H9 (cell line): ENCODE data around the gene PRRX1. TPM values are rescaled to one million over a fixed set of nuclear protein-coding genes. Genes with fewer than 3 reads are reported as not detected.

Experiments
- DNase-seq: peaks from one replicate; pipeline ENCODE4 v3.0.0-alpha.2; 2017
- H2AFZ ChIP-seq: one replicate; pipeline ENCODE4 v1.6.1; 2013; ENCODE audit warnings: mild to moderate bottlenecking, low read length, control low read depth, moderate library complexity
- H2AK5ac ChIP-seq: 2 replicates; pipeline ENCODE4 v1.6.1; 2013; ENCODE audit warnings: low read length, control low read depth, mixed read lengths; ENCODE audit not compliant: insufficient read length
- H2BK120ac ChIP-seq: one replicate; pipeline ENCODE4 v1.6.1; 2013; ENCODE audit warnings: low read depth, mild to moderate bottlenecking, low read length, control low read depth, inconsistent platforms; ENCODE audit not compliant: poor library complexity, severe bottlenecking
- H2BK12ac ChIP-seq: 2 replicates; pipeline ENCODE4 v1.6.1; 2013; ENCODE audit warnings: low read length, control low read depth, mixed read lengths, low read depth; ENCODE audit not compliant: insufficient read length
- H2BK15ac ChIP-seq: 2 replicates; pipeline ENCODE4 v1.6.1; 2013; ENCODE audit warnings: low read depth, low read length, control low read depth
- H2BK20ac ChIP-seq: one replicate; pipeline ENCODE4 v1.6.1; 2013; ENCODE audit warnings: low read depth, mild to moderate bottlenecking, low read length, control low read depth, inconsistent platforms; ENCODE audit not compliant: poor library complexity, severe bottlenecking
- H2BK5ac ChIP-seq: 2 replicates; pipeline ENCODE4 v1.6.1; 2013; ENCODE audit warnings: low read length, control low read depth, mixed read lengths; ENCODE audit not compliant: insufficient read length
- H3K14ac ChIP-seq: 2 replicates; pipeline ENCODE4 v1.6.1; 2013; ENCODE audit warnings: low read length, control low read depth; ENCODE audit not compliant: insufficient read depth
- H3K18ac ChIP-seq: 2 replicates; pipeline ENCODE4 v1.6.1; 2013; ENCODE audit warnings: low read depth, mild to moderate bottlenecking, mixed read lengths, low read length, control low read depth; ENCODE audit not compliant: insufficient read length
- H3K23ac ChIP-seq: 2 replicates; pipeline ENCODE4 v1.6.1; 2013; ENCODE audit warnings: low read length, control low read depth, mixed read lengths, low read depth; ENCODE audit not compliant: insufficient read length
- H3K23me2 ChIP-seq: 2 replicates; pipeline ENCODE4 v1.6.1; 2013; ENCODE audit warnings: low read depth, mild to moderate bottlenecking, mixed read lengths, low read length, control low read depth; ENCODE audit not compliant: insufficient read length, poor library complexity, severe bottlenecking
- H3K27ac ChIP-seq: 2 replicates; pipeline ENCODE4 v1.5.1; 2013; ENCODE audit warnings: low read length, control low read depth, mixed read lengths, low read depth; ENCODE audit not compliant: insufficient read length
- H3K27me3 ChIP-seq: 2 replicates; pipeline ENCODE4 v1.6.1; 2013; ENCODE audit warnings: low read length, control low read depth, inconsistent platforms; ENCODE audit not compliant: insufficient read depth
- H3K4ac ChIP-seq: 2 replicates; pipeline ENCODE4 v1.6.1; 2013; ENCODE audit warnings: low read depth, mild to moderate bottlenecking, control low read depth, inconsistent platforms, low read length, moderate library complexity
- H3K4me1 ChIP-seq: 2 replicates; pipeline ENCODE4 v1.6.1; 2013; ENCODE audit warnings: low read length, control low read depth, inconsistent platforms; ENCODE audit not compliant: insufficient read depth
- H3K4me2 ChIP-seq: 2 replicates; pipeline ENCODE4 v1.6.1; 2013; ENCODE audit warnings: low read length, control low read depth, mixed read lengths; ENCODE audit not compliant: insufficient read length, insufficient read depth
- H3K56ac ChIP-seq: 2 replicates; pipeline ENCODE4 v1.6.1; 2013; ENCODE audit warnings: low read depth, mild to moderate bottlenecking, mixed read lengths, low read length, control low read depth; ENCODE audit not compliant: insufficient read length
- H3K79me1 ChIP-seq: 2 replicates; pipeline ENCODE4 v1.6.1; 2013; ENCODE audit warnings: low read depth, mild to moderate bottlenecking, moderate library complexity, low read length, control low read depth, inconsistent platforms; ENCODE audit not compliant: insufficient read depth, poor library complexity, severe bottlenecking
- H3K79me2 ChIP-seq: 2 replicates; pipeline ENCODE4 v1.6.1; 2013; ENCODE audit warnings: low read length, control low read depth, inconsistent platforms; ENCODE audit not compliant: insufficient read depth
- H3K9ac ChIP-seq: 2 replicates; pipeline ENCODE4 v1.6.1; 2013; ENCODE audit warnings: low read length, control low read depth, mixed read lengths; ENCODE audit not compliant: insufficient read length; ENCODE audit errors: extremely low read depth
- H3K9me3 ChIP-seq: one replicate; pipeline ENCODE4 v1.6.1; 2013; ENCODE audit warnings: low read depth, low read length, inconsistent platforms; ENCODE audit not compliant: control insufficient read depth
- H3T11ph ChIP-seq: one replicate; pipeline ENCODE4 v1.6.1; 2013; ENCODE audit warnings: mild to moderate bottlenecking, low read length, control low read depth, inconsistent platforms
- H4K20me1 ChIP-seq: one replicate; pipeline ENCODE4 v1.6.1; 2013; ENCODE audit not compliant: control insufficient read depth, insufficient read length, insufficient read depth
- H4K5ac ChIP-seq: 2 replicates; pipeline ENCODE4 v1.6.1; 2013; ENCODE audit warnings: low read depth, mild to moderate bottlenecking, mixed read lengths, low read length, control low read depth; ENCODE audit not compliant: insufficient read length
- H4K8ac ChIP-seq: replicated peaks from 2 replicates; pipeline ENCODE4 v1.6.1; 2013; ENCODE audit warnings: low read length, control low read depth, mixed read lengths, low read depth; ENCODE audit not compliant: insufficient read length
- H4K91ac ChIP-seq: 2 replicates; pipeline ENCODE4 v1.6.1; 2013; ENCODE audit warnings: low read depth, mild to moderate bottlenecking, moderate library complexity, mixed read lengths, low read length, control low read depth; ENCODE audit not compliant: insufficient read length
- H3K27ac Mint-ChIP-seq, 3 experiments: 2 replicates in 2 of 3; 3 replicates in 1 of 3; pipeline ENCODE4 v1.8.0; 2020 to 2021; ENCODE audit warnings: mixed read lengths in 3 of 3, mild to moderate bottlenecking in 1 of 3, moderate library complexity in 1 of 3
- H3K27me3 Mint-ChIP-seq: 2 replicates; pipeline ENCODE4 v1.8.0; 2021; ENCODE audit warnings: low read depth, mild to moderate bottlenecking, moderate library complexity, mixed read lengths
- H3K36me3 Mint-ChIP-seq, 3 experiments: 2 replicates in 2 of 3; 3 replicates in 1 of 3; pipeline ENCODE4 v1.8.0; 2020 to 2021; ENCODE audit warnings: low read depth in 3 of 3, mixed read lengths in 3 of 3; ENCODE audit not compliant: insufficient read depth in 1 of 3
- H3K4me1 Mint-ChIP-seq, 2 experiments: 2 replicates each; pipeline ENCODE4 v1.8.0; 2020; ENCODE audit warnings: mixed read lengths in 2 of 2
- H3K4me3 Mint-ChIP-seq, 2 experiments: 2 replicates in 1 of 2; 3 replicates in 1 of 2; pipeline ENCODE4 v1.8.0; 2020 to 2021; ENCODE audit warnings: mild to moderate bottlenecking in 2 of 2, mixed read lengths in 2 of 2, moderate library complexity in 1 of 2
- H3K9me3 Mint-ChIP-seq, 2 experiments: 2 replicates in 1 of 2; 3 replicates in 1 of 2; pipeline ENCODE4 v1.8.0; 2020; ENCODE audit warnings: mild to moderate bottlenecking in 2 of 2, mixed read lengths in 2 of 2, moderate library complexity in 1 of 2
- WGBS: extraction: QIAGEN DNeasy Blood & Tissue Kit; methylation state at CpG from one replicate; pipeline ENCODE4 v1.1.7; 2013; ENCODE audit warnings: missing lambda C conversion rate, low lambda C conversion rate, mixed read lengths; ENCODE audit not compliant: insufficient read length; ENCODE audit errors: extremely low coverage; 5-methylcytosine and 5-hydroxymethylcytosine counted together
- total RNA-seq: library from RNA; stranded (reverse); gene quantifications from 2 replicates; pipeline ENCODE4 v1.2.1, GENCODE V29; 2021
- TF ChIP-seq, protein P1 (sequence below): fragments of 200-600 bp; sonication (generic); conservative IDR thresholded peaks from 3 replicates; pipeline ENCODE4 v1.8.0; 2021; ENCODE audit warnings: antibody characterized with exemption, mild to moderate bottlenecking

PRRX1 gene
- total RNA-seq, 1 experiment from 2014 or later = not detected

GRCh38 chr1:170699696-170700095 lies 35.8 kb downstream of the PRRX1 start:
- H3K79me1 ChIP-seq = no peaks in the 10 kb centered on the region
- no peak overlapping the region for H2BK15ac ChIP-seq
- no peak overlapping the region for H2AFZ ChIP-seq
- no peaks in the 10 kb centered on the region for H3K23me2 ChIP-seq
- H3K9ac ChIP-seq = no peak overlapping the region
- no peaks in the 10 kb centered on the region for H3K9me3 ChIP-seq
- H3K27ac Mint-ChIP-seq = no peak overlapping the region
- H3K4me2 ChIP-seq = no peak overlapping the region
- no peaks in the 10 kb centered on the region for H3K4me1 ChIP-seq
- H3K27me3 Mint-ChIP-seq = no peaks in the 10 kb centered on the region
- peak overlapping the region; percentile 47; the same call in 1 of the 2 replicates for H3K14ac ChIP-seq
- TF ChIP-seq, protein P1, sequence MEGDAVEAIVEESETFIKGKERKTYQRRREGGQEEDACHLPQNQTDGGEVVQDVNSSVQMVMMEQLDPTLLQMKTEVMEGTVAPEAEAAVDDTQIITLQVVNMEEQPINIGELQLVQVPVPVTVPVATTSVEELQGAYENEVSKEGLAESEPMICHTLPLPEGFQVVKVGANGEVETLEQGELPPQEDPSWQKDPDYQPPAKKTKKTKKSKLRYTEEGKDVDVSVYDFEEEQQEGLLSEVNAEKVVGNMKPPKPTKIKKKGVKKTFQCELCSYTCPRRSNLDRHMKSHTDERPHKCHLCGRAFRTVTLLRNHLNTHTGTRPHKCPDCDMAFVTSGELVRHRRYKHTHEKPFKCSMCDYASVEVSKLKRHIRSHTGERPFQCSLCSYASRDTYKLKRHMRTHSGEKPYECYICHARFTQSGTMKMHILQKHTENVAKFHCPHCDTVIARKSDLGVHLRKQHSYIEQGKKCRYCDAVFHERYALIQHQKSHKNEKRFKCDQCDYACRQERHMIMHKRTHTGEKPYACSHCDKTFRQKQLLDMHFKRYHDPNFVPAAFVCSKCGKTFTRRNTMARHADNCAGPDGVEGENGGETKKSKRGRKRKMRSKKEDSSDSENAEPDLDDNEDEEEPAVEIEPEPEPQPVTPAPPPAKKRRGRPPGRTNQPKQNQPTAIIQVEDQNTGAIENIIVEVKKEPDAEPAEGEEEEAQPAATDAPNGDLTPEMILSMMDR = no peak
- H2AK5ac ChIP-seq = no peak overlapping the region
- H3K9me3 Mint-ChIP-seq = no peaks in the 10 kb centered on the region
- H2BK120ac ChIP-seq = no peak overlapping the region
- H4K5ac ChIP-seq = no peak overlapping the region
- no peak for DNase-seq
- H3K4me1 Mint-ChIP-seq = no peaks in the 10 kb centered on the region
- H4K8ac ChIP-seq = no peak overlapping the region
- no peak overlapping the region for H3K18ac ChIP-seq
- no peak overlapping the region for H4K91ac ChIP-seq
- no peak overlapping the region for H3K4ac ChIP-seq
- H3K27me3 ChIP-seq = no peaks in the 10 kb centered on the region
- no peak overlapping the region for H3K27ac ChIP-seq
- no peak overlapping the region for H2BK12ac ChIP-seq
- no peak overlapping the region for H2BK5ac ChIP-seq
- no peak overlapping the region for H2BK20ac ChIP-seq
- WGBS = no CpG with 5 or more reads among the region's 8 CpGs
- no peak overlapping the region for H3K56ac ChIP-seq
- H4K20me1 ChIP-seq = no peaks in the 10 kb centered on the region
- no peak overlapping the region for H3K4me3 Mint-ChIP-seq
- no peak overlapping the region for H3K23ac ChIP-seq
- no peaks in the 10 kb centered on the region for H3K79me2 ChIP-seq
- no peaks in the 10 kb centered on the region for H3K36me3 Mint-ChIP-seq
- H3T11ph ChIP-seq = no peak overlapping the region
